H9 (cell line): ENCODE results near the gene PERM1. TPM values are rescaled to one million over a fixed set of nuclear protein-coding genes. Genes with fewer than 3 reads are reported as not detected.

ENCODE experiments used
- DNase-seq: peaks from one replicate; pipeline ENCODE4 v3.0.0-alpha.2; 2017
- H2AFZ ChIP-seq: one replicate; pipeline ENCODE4 v1.6.1; 2013; ENCODE audit warnings: mild to moderate bottlenecking, low read length, control low read depth, moderate library complexity
- H2AK5ac ChIP-seq: 2 replicates; pipeline ENCODE4 v1.6.1; 2013; ENCODE audit warnings: low read length, control low read depth, mixed read lengths; ENCODE audit not compliant: insufficient read length
- H2BK120ac ChIP-seq: one replicate; pipeline ENCODE4 v1.6.1; 2013; ENCODE audit warnings: low read depth, mild to moderate bottlenecking, low read length, control low read depth, inconsistent platforms; ENCODE audit not compliant: poor library complexity, severe bottlenecking
- H2BK12ac ChIP-seq: 2 replicates; pipeline ENCODE4 v1.6.1; 2013; ENCODE audit warnings: low read length, control low read depth, mixed read lengths, low read depth; ENCODE audit not compliant: insufficient read length
- H2BK15ac ChIP-seq: 2 replicates; pipeline ENCODE4 v1.6.1; 2013; ENCODE audit warnings: low read depth, low read length, control low read depth
- H2BK20ac ChIP-seq: one replicate; pipeline ENCODE4 v1.6.1; 2013; ENCODE audit warnings: low read depth, mild to moderate bottlenecking, low read length, control low read depth, inconsistent platforms; ENCODE audit not compliant: poor library complexity, severe bottlenecking
- H2BK5ac ChIP-seq: 2 replicates; pipeline ENCODE4 v1.6.1; 2013; ENCODE audit warnings: low read length, control low read depth, mixed read lengths; ENCODE audit not compliant: insufficient read length
- H3K14ac ChIP-seq: 2 replicates; pipeline ENCODE4 v1.6.1; 2013; ENCODE audit warnings: low read length, control low read depth; ENCODE audit not compliant: insufficient read depth
- H3K18ac ChIP-seq: 2 replicates; pipeline ENCODE4 v1.6.1; 2013; ENCODE audit warnings: low read depth, mild to moderate bottlenecking, mixed read lengths, low read length, control low read depth; ENCODE audit not compliant: insufficient read length
- H3K23ac ChIP-seq: 2 replicates; pipeline ENCODE4 v1.6.1; 2013; ENCODE audit warnings: low read length, control low read depth, mixed read lengths, low read depth; ENCODE audit not compliant: insufficient read length
- H3K23me2 ChIP-seq: 2 replicates; pipeline ENCODE4 v1.6.1; 2013; ENCODE audit warnings: low read depth, mild to moderate bottlenecking, mixed read lengths, low read length, control low read depth; ENCODE audit not compliant: insufficient read length, poor library complexity, severe bottlenecking
- H3K27ac ChIP-seq: 2 replicates; pipeline ENCODE4 v1.5.1; 2013; ENCODE audit warnings: low read length, control low read depth, mixed read lengths, low read depth; ENCODE audit not compliant: insufficient read length
- H3K27me3 ChIP-seq: 2 replicates; pipeline ENCODE4 v1.6.1; 2013; ENCODE audit warnings: low read length, control low read depth, inconsistent platforms; ENCODE audit not compliant: insufficient read depth
- H3K4ac ChIP-seq: 2 replicates; pipeline ENCODE4 v1.6.1; 2013; ENCODE audit warnings: low read depth, mild to moderate bottlenecking, control low read depth, inconsistent platforms, low read length, moderate library complexity
- H3K4me1 ChIP-seq: 2 replicates; pipeline ENCODE4 v1.6.1; 2013; ENCODE audit warnings: low read length, control low read depth, inconsistent platforms; ENCODE audit not compliant: insufficient read depth
- H3K4me2 ChIP-seq: 2 replicates; pipeline ENCODE4 v1.6.1; 2013; ENCODE audit warnings: low read length, control low read depth, mixed read lengths; ENCODE audit not compliant: insufficient read length, insufficient read depth
- H3K56ac ChIP-seq: 2 replicates; pipeline ENCODE4 v1.6.1; 2013; ENCODE audit warnings: low read depth, mild to moderate bottlenecking, mixed read lengths, low read length, control low read depth; ENCODE audit not compliant: insufficient read length
- H3K79me1 ChIP-seq: 2 replicates; pipeline ENCODE4 v1.6.1; 2013; ENCODE audit warnings: low read depth, mild to moderate bottlenecking, moderate library complexity, low read length, control low read depth, inconsistent platforms; ENCODE audit not compliant: insufficient read depth, poor library complexity, severe bottlenecking
- H3K79me2 ChIP-seq: 2 replicates; pipeline ENCODE4 v1.6.1; 2013; ENCODE audit warnings: low read length, control low read depth, inconsistent platforms; ENCODE audit not compliant: insufficient read depth
- H3K9ac ChIP-seq: 2 replicates; pipeline ENCODE4 v1.6.1; 2013; ENCODE audit warnings: low read length, control low read depth, mixed read lengths; ENCODE audit not compliant: insufficient read length; ENCODE audit errors: extremely low read depth
- H3K9me3 ChIP-seq: one replicate; pipeline ENCODE4 v1.6.1; 2013; ENCODE audit warnings: low read depth, low read length, inconsistent platforms; ENCODE audit not compliant: control insufficient read depth
- H3T11ph ChIP-seq: one replicate; pipeline ENCODE4 v1.6.1; 2013; ENCODE audit warnings: mild to moderate bottlenecking, low read length, control low read depth, inconsistent platforms
- H4K20me1 ChIP-seq: one replicate; pipeline ENCODE4 v1.6.1; 2013; ENCODE audit not compliant: control insufficient read depth, insufficient read length, insufficient read depth
- H4K5ac ChIP-seq: 2 replicates; pipeline ENCODE4 v1.6.1; 2013; ENCODE audit warnings: low read depth, mild to moderate bottlenecking, mixed read lengths, low read length, control low read depth; ENCODE audit not compliant: insufficient read length
- H4K8ac ChIP-seq: replicated peaks from 2 replicates; pipeline ENCODE4 v1.6.1; 2013; ENCODE audit warnings: low read length, control low read depth, mixed read lengths, low read depth; ENCODE audit not compliant: insufficient read length
- H4K91ac ChIP-seq: 2 replicates; pipeline ENCODE4 v1.6.1; 2013; ENCODE audit warnings: low read depth, mild to moderate bottlenecking, moderate library complexity, mixed read lengths, low read length, control low read depth; ENCODE audit not compliant: insufficient read length
- H3K27ac Mint-ChIP-seq, 3 experiments: 2 replicates in 2 of 3; 3 replicates in 1 of 3; pipeline ENCODE4 v1.8.0; 2020 to 2021; ENCODE audit warnings: mixed read lengths in 3 of 3, mild to moderate bottlenecking in 1 of 3, moderate library complexity in 1 of 3
- H3K27me3 Mint-ChIP-seq: 2 replicates; pipeline ENCODE4 v1.8.0; 2021; ENCODE audit warnings: low read depth, mild to moderate bottlenecking, moderate library complexity, mixed read lengths
- H3K36me3 Mint-ChIP-seq, 3 experiments: 2 replicates in 2 of 3; 3 replicates in 1 of 3; pipeline ENCODE4 v1.8.0; 2020 to 2021; ENCODE audit warnings: low read depth in 3 of 3, mixed read lengths in 3 of 3; ENCODE audit not compliant: insufficient read depth in 1 of 3
- H3K4me1 Mint-ChIP-seq, 2 experiments: 2 replicates each; pipeline ENCODE4 v1.8.0; 2020; ENCODE audit warnings: mixed read lengths in 2 of 2
- H3K4me3 Mint-ChIP-seq, 2 experiments: 2 replicates in 1 of 2; 3 replicates in 1 of 2; pipeline ENCODE4 v1.8.0; 2020 to 2021; ENCODE audit warnings: mild to moderate bottlenecking in 2 of 2, mixed read lengths in 2 of 2, moderate library complexity in 1 of 2
- H3K9me3 Mint-ChIP-seq, 2 experiments: 2 replicates in 1 of 2; 3 replicates in 1 of 2; pipeline ENCODE4 v1.8.0; 2020; ENCODE audit warnings: mild to moderate bottlenecking in 2 of 2, mixed read lengths in 2 of 2, moderate library complexity in 1 of 2
- WGBS: extraction: QIAGEN DNeasy Blood & Tissue Kit; methylation state at CpG from one replicate; pipeline ENCODE4 v1.1.7; 2013; ENCODE audit warnings: missing lambda C conversion rate, low lambda C conversion rate, mixed read lengths; ENCODE audit not compliant: insufficient read length; ENCODE audit errors: extremely low coverage; 5-methylcytosine and 5-hydroxymethylcytosine counted together
- total RNA-seq: library from RNA; stranded (reverse); gene quantifications from 2 replicates; pipeline ENCODE4 v1.2.1, GENCODE V29; 2021
- TF ChIP-seq, protein P1 (sequence below): fragments of 200-600 bp; sonication (generic); conservative IDR thresholded peaks from 3 replicates; pipeline ENCODE4 v1.8.0; 2021; ENCODE audit warnings: antibody characterized with exemption, mild to moderate bottlenecking

PERM1 gene
- total RNA-seq, 1 experiment from 2014 or later: not detected

GRCh38 chr1:1014799-1015681 lies 33.1 kb upstream of the PERM1 start:
- H3K4me1 ChIP-seq: no peaks in the 10 kb centered on the region
- H4K5ac ChIP-seq: no peak overlapping the region
- no peak overlapping the region for H4K91ac ChIP-seq
- H3K9ac ChIP-seq: no peak overlapping the region
- H3K56ac ChIP-seq: no peak overlapping the region
- no peak overlapping the region for H2BK20ac ChIP-seq
- no peak overlapping the region for H4K8ac ChIP-seq
- no peak overlapping the region for H2BK5ac ChIP-seq
- Mint-ChIP-seq H3K36me3 (no peaks in the 10 kb centered on the region; a peak in 1 of 7 replicates), H3K4me3 (no peak overlapping the region), H3K27ac (peak overlapping the region in 2 of 3 experiments; percentile 40 to 74; a peak in 1 of 7 replicates), H3K9me3 (peaks cover 0 to 3% of the 10 kb centered on the region in 2 experiments; a peak in 2 of 5 replicates), H3K27me3 (peaks cover 7% of the 10 kb centered on the region), H3K4me1 (peaks cover 19 to 29% of the 10 kb centered on the region in 2 experiments)
- H2BK12ac ChIP-seq: no peak overlapping the region
- H3K27me3 ChIP-seq: no peaks in the 10 kb centered on the region
- no peaks in the 10 kb centered on the region for H3K79me2 ChIP-seq
- TF ChIP-seq, protein P1, sequence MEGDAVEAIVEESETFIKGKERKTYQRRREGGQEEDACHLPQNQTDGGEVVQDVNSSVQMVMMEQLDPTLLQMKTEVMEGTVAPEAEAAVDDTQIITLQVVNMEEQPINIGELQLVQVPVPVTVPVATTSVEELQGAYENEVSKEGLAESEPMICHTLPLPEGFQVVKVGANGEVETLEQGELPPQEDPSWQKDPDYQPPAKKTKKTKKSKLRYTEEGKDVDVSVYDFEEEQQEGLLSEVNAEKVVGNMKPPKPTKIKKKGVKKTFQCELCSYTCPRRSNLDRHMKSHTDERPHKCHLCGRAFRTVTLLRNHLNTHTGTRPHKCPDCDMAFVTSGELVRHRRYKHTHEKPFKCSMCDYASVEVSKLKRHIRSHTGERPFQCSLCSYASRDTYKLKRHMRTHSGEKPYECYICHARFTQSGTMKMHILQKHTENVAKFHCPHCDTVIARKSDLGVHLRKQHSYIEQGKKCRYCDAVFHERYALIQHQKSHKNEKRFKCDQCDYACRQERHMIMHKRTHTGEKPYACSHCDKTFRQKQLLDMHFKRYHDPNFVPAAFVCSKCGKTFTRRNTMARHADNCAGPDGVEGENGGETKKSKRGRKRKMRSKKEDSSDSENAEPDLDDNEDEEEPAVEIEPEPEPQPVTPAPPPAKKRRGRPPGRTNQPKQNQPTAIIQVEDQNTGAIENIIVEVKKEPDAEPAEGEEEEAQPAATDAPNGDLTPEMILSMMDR: peak; percentile 44; the same call in 2 of the 3 replicates
- no peak overlapping the region for H3K27ac ChIP-seq
- H3K4ac ChIP-seq: no peak overlapping the region
- H3T11ph ChIP-seq: no peak overlapping the region
- H3K23ac ChIP-seq: no peak overlapping the region
- H3K9me3 ChIP-seq: no peaks in the 10 kb centered on the region
- H2AFZ ChIP-seq: no peak overlapping the region
- H2AK5ac ChIP-seq: no peak overlapping the region
- H3K79me1 ChIP-seq: no peaks in the 10 kb centered on the region
- H3K14ac ChIP-seq: no peak overlapping the region
- no peaks in the 10 kb centered on the region for H4K20me1 ChIP-seq
- no peak overlapping the region for H2BK15ac ChIP-seq
- H3K4me2 ChIP-seq: no peak overlapping the region
- no peak overlapping the region for H3K18ac ChIP-seq
- peaks cover 9% of the 10 kb centered on the region for H3K23me2 ChIP-seq
- DNase-seq: peak; percentile 52
- H2BK120ac ChIP-seq: no peak overlapping the region
- WGBS: no CpG with 5 or more reads among the region's 20 CpGs
